KMS-11 (cell line): ENCODE measurements around the gene NKG7.

Experiments
- H2AFZ ChIP-seq: fragments of 200-600 bp; sonication (generic); 2 replicates; pipeline ENCODE4 v1.6.1; 2016; ENCODE audit warnings: antibody characterized with exemption, mixed run types, low read depth
- H3K27ac ChIP-seq: fragments of 200-600 bp; sonication (generic); 2 replicates; pipeline ENCODE4 v1.6.1; 2016; ENCODE audit warnings: mild to moderate bottlenecking, mixed run types
- H3K27me3 ChIP-seq: fragments of 200-600 bp; sonication (generic); 2 replicates; pipeline ENCODE4 v1.6.1; 2017; ENCODE audit warnings: mild to moderate bottlenecking, low read depth, mixed run types, moderate library complexity; ENCODE audit not compliant: insufficient read depth
- H3K36me3 ChIP-seq: fragments of 200-600 bp; sonication (generic); 2 replicates; pipeline ENCODE4 v1.6.1; 2017; ENCODE audit warnings: mild to moderate bottlenecking, mixed run types; ENCODE audit not compliant: insufficient read depth
- H3K4me1 ChIP-seq: fragments of 200-600 bp; sonication (generic); 2 replicates; pipeline ENCODE4 v1.6.1; 2016; ENCODE audit warnings: mild to moderate bottlenecking, low read depth, mixed run types; ENCODE audit not compliant: poor library complexity, severe bottlenecking
- H3K4me2 ChIP-seq: fragments of 200-600 bp; sonication (generic); 2 replicates; pipeline ENCODE4 v1.7.0; 2016; ENCODE audit warnings: mild to moderate bottlenecking, mixed run types
- H3K4me3 ChIP-seq: fragments of 200-600 bp; sonication (generic); IDR thresholded peaks from 2 replicates; pipeline ENCODE4 v1.6.1; 2017; ENCODE audit warnings: low read depth, low read length, mixed read lengths; ENCODE audit not compliant: insufficient read depth
- H3K79me2 ChIP-seq: fragments of 200-600 bp; sonication (generic); 2 replicates; pipeline ENCODE4 v1.6.1; 2016; ENCODE audit warnings: low read depth, mixed run types; ENCODE audit not compliant: insufficient read depth
- H3K9ac ChIP-seq: fragments of 200-600 bp; sonication (generic); 2 replicates; pipeline ENCODE4 v1.6.1; 2016; ENCODE audit warnings: mild to moderate bottlenecking, mixed run types
- H4K20me1 ChIP-seq: fragments of 200-600 bp; sonication (generic); 2 replicates; pipeline ENCODE4 v1.6.1; 2016; ENCODE audit warnings: mild to moderate bottlenecking, mixed run types; ENCODE audit not compliant: insufficient read depth
- TF ChIP-seq, protein P1 (sequence below): fragments of 200-600 bp; sonication (generic); conservative IDR thresholded peaks from 2 replicates; pipeline ENCODE4 v1.6.1; 2017; ENCODE audit warnings: low read depth, mild to moderate bottlenecking, antibody characterized with exemption, low read length, moderate library complexity, mixed read lengths

Gene NKG7

DNA sequence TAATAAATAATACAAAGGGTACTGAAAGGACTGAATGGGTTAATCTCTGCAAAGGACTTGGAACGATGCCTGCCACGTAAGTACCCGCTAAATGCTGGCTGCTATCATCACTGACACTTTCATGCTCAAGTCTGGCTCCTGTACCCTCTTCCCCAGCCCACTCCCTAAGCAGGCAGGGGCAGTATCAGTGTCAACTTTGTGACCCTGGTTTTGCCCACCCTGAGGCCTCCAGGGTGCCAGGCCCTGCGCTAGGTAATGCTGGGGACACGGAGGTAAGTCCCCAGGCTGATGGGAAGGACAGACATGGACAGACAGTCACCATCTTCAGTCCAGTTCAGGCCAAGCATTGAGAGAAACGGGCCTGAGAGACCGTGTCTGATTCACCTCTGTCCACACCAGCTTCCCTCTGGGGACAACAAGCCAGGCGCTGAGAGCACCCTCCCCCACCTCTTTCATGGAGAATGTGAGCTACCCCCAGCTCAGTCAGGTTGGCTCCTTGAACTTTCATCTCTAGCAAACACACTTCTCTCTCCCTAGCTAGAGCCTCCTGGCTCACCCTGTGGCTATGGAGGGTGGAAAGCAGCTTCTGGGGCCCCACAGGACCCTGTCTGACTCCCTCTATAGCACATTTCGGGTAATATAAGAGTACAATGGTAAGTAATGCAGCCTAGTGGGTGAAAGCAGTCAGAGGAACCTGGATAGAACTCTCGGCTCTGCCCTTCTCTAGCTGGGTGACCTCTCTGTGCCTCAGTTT, 7.1 kb downstream of the NKG7 start:
- TF ChIP-seq, protein P1, sequence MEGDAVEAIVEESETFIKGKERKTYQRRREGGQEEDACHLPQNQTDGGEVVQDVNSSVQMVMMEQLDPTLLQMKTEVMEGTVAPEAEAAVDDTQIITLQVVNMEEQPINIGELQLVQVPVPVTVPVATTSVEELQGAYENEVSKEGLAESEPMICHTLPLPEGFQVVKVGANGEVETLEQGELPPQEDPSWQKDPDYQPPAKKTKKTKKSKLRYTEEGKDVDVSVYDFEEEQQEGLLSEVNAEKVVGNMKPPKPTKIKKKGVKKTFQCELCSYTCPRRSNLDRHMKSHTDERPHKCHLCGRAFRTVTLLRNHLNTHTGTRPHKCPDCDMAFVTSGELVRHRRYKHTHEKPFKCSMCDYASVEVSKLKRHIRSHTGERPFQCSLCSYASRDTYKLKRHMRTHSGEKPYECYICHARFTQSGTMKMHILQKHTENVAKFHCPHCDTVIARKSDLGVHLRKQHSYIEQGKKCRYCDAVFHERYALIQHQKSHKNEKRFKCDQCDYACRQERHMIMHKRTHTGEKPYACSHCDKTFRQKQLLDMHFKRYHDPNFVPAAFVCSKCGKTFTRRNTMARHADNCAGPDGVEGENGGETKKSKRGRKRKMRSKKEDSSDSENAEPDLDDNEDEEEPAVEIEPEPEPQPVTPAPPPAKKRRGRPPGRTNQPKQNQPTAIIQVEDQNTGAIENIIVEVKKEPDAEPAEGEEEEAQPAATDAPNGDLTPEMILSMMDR, result no peak
- Histone ChIP-seq H3K4me1 (no peaks in the 10 kb centered on the region), H2AFZ (no peak overlapping the region), H3K79me2 (no peaks in the 10 kb centered on the region), H3K4me3 (no peak overlapping the region), H3K9ac (no peak overlapping the region), H3K4me2 (no peak overlapping the region), H3K36me3 (no peaks in the 10 kb centered on the region), H3K27ac (no peak overlapping the region), H4K20me1 (no peaks in the 10 kb centered on the region), H3K27me3 (no peaks in the 10 kb centered on the region)

DNA sequence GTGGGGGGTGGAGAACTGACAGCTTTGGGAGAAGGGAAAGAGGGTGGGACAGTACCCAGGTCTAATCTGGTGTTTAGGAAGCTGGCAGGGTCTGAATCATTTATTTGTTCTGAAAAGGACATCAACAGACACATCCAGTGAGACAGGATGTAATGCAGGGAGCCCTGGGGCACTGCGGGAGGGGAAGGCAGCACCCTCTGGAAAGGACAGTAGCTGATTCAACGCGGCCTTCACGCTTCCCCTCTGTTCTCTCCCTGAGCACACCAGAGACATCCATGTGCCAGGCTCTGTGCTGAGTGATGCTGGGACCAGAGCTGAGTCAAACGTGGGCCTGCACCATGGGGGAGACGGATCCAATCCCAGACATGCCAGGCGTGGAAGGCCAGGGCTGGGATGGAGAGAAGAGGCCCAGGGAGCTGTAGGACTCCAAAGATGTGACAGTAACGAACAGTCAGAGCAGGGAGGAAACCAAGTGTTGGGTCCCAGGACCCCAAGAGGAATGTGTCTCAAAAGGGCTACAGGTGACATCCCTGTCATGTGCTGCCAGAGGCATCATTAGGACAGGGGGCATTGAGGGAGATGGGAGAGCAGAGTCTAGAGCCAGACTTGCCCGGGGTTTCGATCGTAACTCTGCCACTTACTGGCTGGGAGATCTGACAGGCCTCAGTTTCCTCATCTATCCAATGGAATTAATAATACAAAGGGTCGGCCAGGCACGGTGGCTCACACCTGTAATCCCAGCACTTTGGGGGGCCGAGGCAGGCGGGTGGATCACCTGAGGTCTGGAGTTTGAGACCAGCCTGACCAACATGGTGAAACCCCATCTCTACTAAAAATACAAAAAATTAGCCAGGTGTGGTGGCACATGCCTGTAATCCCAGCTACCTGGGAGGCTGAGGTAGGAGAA, 8.0 kb downstream of the NKG7 start:
- Histone ChIP-seq H4K20me1 (no peaks in the 10 kb centered on the region), H3K79me2 (no peaks in the 10 kb centered on the region), H3K9ac (no peak overlapping the region), H3K4me3 (no peak overlapping the region), H2AFZ (no peak overlapping the region), H3K27ac (no peak overlapping the region), H3K36me3 (no peaks in the 10 kb centered on the region), H3K27me3 (no peaks in the 10 kb centered on the region), H3K4me1 (no peaks in the 10 kb centered on the region), H3K4me2 (no peak overlapping the region)
- TF ChIP-seq, protein P1, result no peak

DNA sequence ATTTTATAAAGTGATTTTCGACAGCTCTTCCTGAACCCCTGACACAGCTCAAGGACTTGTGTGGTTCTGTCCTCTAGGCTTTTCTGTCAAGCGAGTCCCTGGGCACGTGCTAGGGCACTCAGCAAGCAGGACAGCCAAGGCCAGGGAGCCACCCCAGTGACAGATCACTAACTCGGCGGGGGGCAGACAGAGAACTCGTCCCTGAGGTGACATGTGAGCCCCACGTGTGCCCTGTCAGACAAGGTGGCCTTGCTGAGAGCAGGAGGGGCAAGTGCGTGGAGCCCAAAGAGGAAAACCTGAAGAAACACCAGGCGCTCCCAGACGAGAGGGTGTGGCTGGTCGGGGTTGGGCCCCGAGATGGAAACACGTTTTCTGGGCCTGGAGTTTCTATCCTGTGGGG, 11.2 kb downstream of the NKG7 start:
- no peak overlapping the region for H3K4me3 ChIP-seq
- H3K79me2 ChIP-seq, result no peaks in the 10 kb centered on the region
- H3K36me3 ChIP-seq, result no peaks in the 10 kb centered on the region
- H4K20me1 ChIP-seq, result no peaks in the 10 kb centered on the region
- H3K9ac ChIP-seq, result no peak overlapping the region
- H3K27ac ChIP-seq, result no peak overlapping the region
- H3K4me2 ChIP-seq, result no peak overlapping the region
- H3K4me1 ChIP-seq, result no peaks in the 10 kb centered on the region
- no peak overlapping the region for H2AFZ ChIP-seq
- TF ChIP-seq, protein P1, result no peak
- H3K27me3 ChIP-seq, result no peaks in the 10 kb centered on the region

DNA sequence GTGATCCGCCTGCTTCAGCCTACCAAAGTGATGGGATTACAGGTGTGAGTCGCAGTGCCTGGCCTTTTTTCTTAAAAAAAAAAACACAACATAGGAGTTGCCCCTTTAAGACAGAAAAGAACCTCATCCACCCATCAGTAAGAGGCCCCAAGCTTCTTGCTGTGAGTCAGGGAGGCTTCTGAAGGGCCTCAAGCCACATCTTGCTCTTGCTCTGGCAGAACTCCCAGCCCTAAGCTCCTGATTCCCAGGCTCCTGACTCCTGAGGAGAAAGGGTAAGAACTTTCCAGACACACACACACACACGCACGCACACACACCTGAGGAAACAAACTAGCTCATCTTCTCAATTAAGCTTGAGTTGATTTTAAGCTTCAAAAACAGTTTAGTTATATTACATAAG, 13.2 kb downstream of the NKG7 start:
- Histone ChIP-seq H3K27ac (no peak overlapping the region), H3K4me1 (no peaks in the 10 kb centered on the region), H3K4me3 (no peak overlapping the region), H3K79me2 (no peaks in the 10 kb centered on the region), H4K20me1 (no peaks in the 10 kb centered on the region), H2AFZ (no peak overlapping the region), H3K9ac (no peak overlapping the region), H3K27me3 (no peaks in the 10 kb centered on the region), H3K4me2 (no peak overlapping the region), H3K36me3 (no peaks in the 10 kb centered on the region)
- TF ChIP-seq, protein P1, result no peak
